GM13976 (cell line): ENCODE measurements around the gene MRPL23.

ENCODE experiments used
- DNase-seq: peaks from one replicate; pipeline ENCODE4 v3.0.0; 2012; ENCODE audit warnings: low spot score
- CTCF ChIP-seq: IDR thresholded peaks from 2 replicates; pipeline ENCODE4 v1.5.1; 2012; ENCODE audit warnings: borderline replicate concordance, mild to moderate bottlenecking; ENCODE audit not compliant: insufficient read depth; ENCODE audit errors: extremely low read depth, missing control alignments, control extremely low read depth
- in situ Hi-C: fragments of 300-500 bp; cut with MboI; formaldehyde crosslinking; loops from one replicate; pipeline ENCODE4 v1.12.0; 2022; ENCODE audit warnings: low sequenced_read_pairs, mixed read lengths, inconsistent platforms; ENCODE audit not compliant: unreplicated experiment

The MRPL23 gene

GRCh38 chr11:2002042-2002776 is 55.1 kb downstream of the MRPL23 start:
- DNase-seq, result no peak
- TF ChIP-seq CTCF, result no peak
- in situ Hi-C loops, result no loop called here

- DNase-seq, result no peak
- no peak for TF ChIP-seq CTCF
- in situ Hi-C loops, result no loop called here
Measured at GRCh38 chr11:2002807-2003206, 55.7 kb downstream of the MRPL23 start.

GRCh38 chr11:2004466-2004865 is 57.3 kb downstream of the MRPL23 start:
- in situ Hi-C loops, result no loop called here
- no peak for DNase-seq
- no peak for TF ChIP-seq CTCF
